Ovary (tissue), 9 donors: ENCODE results near the gene BTBD8. TPM values are rescaled to one million over a fixed set of nuclear protein-coding genes. Genes with fewer than 3 reads are reported as not detected.

ENCODE experiments used
- DNase-seq, 5 donors: peaks; one replicate each; pipeline ENCODE4 v3.0.0-alpha.2; 2019 to 2020
- H3K27ac ChIP-seq, 2 donors: fragments of 200-600 bp; one replicate each; pipeline versions ENCODE4 v1.5.1 to v1.8.0; 2019 to 2022
- H3K27me3 ChIP-seq: fragments of 200-600 bp; one replicate; pipeline ENCODE4 v1.8.0; 2022
- H3K36me3 ChIP-seq: fragments of 200-600 bp; sonication (generic); one replicate; pipeline ENCODE4 v1.5.1; 2019
- H3K4me1 ChIP-seq: one replicate; pipeline ENCODE4 v1.8.1; 2013; ENCODE audit warnings: mild to moderate bottlenecking, moderate library complexity; ENCODE audit not compliant: insufficient read depth
- H3K4me3 ChIP-seq: fragments of 200-600 bp; sonication (generic); one replicate; pipeline ENCODE4 v1.5.1; 2017
- H3K9me3 ChIP-seq, 2 donors: fragments of 200-600 bp in 1 of 2; sonication (generic) in 1 of 2; one replicate each; pipeline versions ENCODE4 v1.5.1 to v1.8.1; 2013 to 2019; ENCODE audit warnings: mild to moderate bottlenecking in 1 of 2, moderate library complexity in 1 of 2
- CTCF ChIP-seq, 3 donors: fragments of 450-650 bp in 2 of 3; fragments of 200-600 bp in 1 of 3; IDR thresholded peaks; one replicate each; pipeline versions ENCODE4 v1.5.1 to v1.8.0; 2016 to 2022; ENCODE audit warnings: antibody characterized with exemption in 3 of 3, mild to moderate bottlenecking in 1 of 3
- EP300 ChIP-seq: sonication (generic); formaldehyde crosslinking; IDR thresholded peaks from one replicate; pipeline ENCODE4 v1.6.1; 2017; ENCODE audit warnings: antibody characterized with exemption
- POLR2A ChIP-seq: fragments of 450-650 bp; IDR thresholded peaks from one replicate; pipeline ENCODE4 v1.6.1; 2017; ENCODE audit warnings: antibody characterized with exemption, mild to moderate bottlenecking, moderate library complexity
- WGBS, 3 donors: extraction: QIAGEN DNeasy Blood & Tissue Kit in 1 of 3; methylation state at CpG; one replicate each; pipeline versions ENCODE4 v1.1.5 to v1.1.7; 2013 to 2017; 5-methylcytosine and 5-hydroxymethylcytosine counted together
- intact Hi-C, 4 donors: fragments of 100-400 bp; cut with DNase I; formaldehyde crosslinking; loops; one replicate each; pipeline versions ENCODE4 v1.11.0 to v1.15.1; 2022 to 2023
- polyA plus RNA-seq, 2 donors: library from polyadenylated mRNA; stranded (reverse); fragments of 200-250 nt in 1 of 2; fragments of 350-450 nt in 1 of 2; fragmentation: Illumina TruSeq in 1 of 2; extraction: RNeasy Lipid Tissue Mini Kit (QIAGEN cat#74804) in 1 of 2; gene quantifications; one replicate each; pipeline ENCODE4 v1.2.3, GENCODE V29; 2013 to 2014
- total RNA-seq, 7 donors: library from RNA; depleted of rRNA in 2 of 7; stranded (reverse); fragments of >200 nt in 2 of 7; fragmentation: NEBNext Ultra II Directional in 3 of 7; extraction: Animal tissue kit (Norgen Biotek cat#: 25700) in 3 of 7; gene quantifications; one replicate each; pipeline versions ENCODE4 v1.1.0 to v1.2.4, GENCODE V29; 2016 to 2023
- donor health status: DM: no; HTN: no; CAD: no; lungs with moderate emphysema.
- donor health status: DM: no; HTN: no; CAD: no.
- donor health status: Bipolar disorder and iron deficiency.
- donor health status: DM: yes; HTN: yes; CAD: no.
- donor health status: DM: no; HTN: no; CAD: no.
- donor health status: DM: yes; HTN: yes; CAD: no.

BTBD8 gene
- total and polyA plus RNA-seq, 9 donors, result 2.0 to 7.7 (median 4.7) TPM

- Histone ChIP-seq H3K9me3 (no peaks in the 10 kb centered on the region), H3K27ac (no peak overlapping the region), H3K27me3 (no peaks in the 10 kb centered on the region), H3K36me3 (no peaks in the 10 kb centered on the region), H3K4me3 (no peak overlapping the region), H3K4me1 (no peaks in the 10 kb centered on the region)
- TF ChIP-seq POLR2A, result no peak
- TF ChIP-seq EP300, result no peak
- no peak for TF ChIP-seq CTCF (IDR thresholded peaks at IDR 0.05)
- intact Hi-C loops, result no loop called here
- DNase-seq, result no peak
- WGBS, 3 donors, result 87 to 91% (median 88%) methylated on average over 2 of the region's 2 CpGs
Measured at GRCh38 chr1:92038695-92039346, 41.3 kb upstream of the BTBD8 start.

- 81 to 97% (median 89%) methylated on average over 1 of the region's 1 CpG for WGBS, 3 donors
- Histone ChIP-seq H3K27me3 (no peaks in the 10 kb centered on the region), H3K27ac (no peak overlapping the region), H3K4me1 (no peaks in the 10 kb centered on the region), H3K4me3 (no peak overlapping the region), H3K36me3 (no peaks in the 10 kb centered on the region), H3K9me3 (no peaks in the 10 kb centered on the region)
- no peak for DNase-seq
- TF ChIP-seq EP300, result no peak
- TF ChIP-seq CTCF (IDR thresholded peaks at IDR 0.05), result no peak
- no peak for TF ChIP-seq POLR2A
- intact Hi-C loops, result no loop called here
Measured at GRCh38 chr1:92040971-92041370, 39.2 kb upstream of the BTBD8 start.

- H3K27ac ChIP-seq, result no peak overlapping the region
- H3K4me3 ChIP-seq, result no peak overlapping the region
- H3K4me1 ChIP-seq, result no peaks in the 10 kb centered on the region
- H3K9me3 ChIP-seq, result no peaks in the 10 kb centered on the region
- TF ChIP-seq POLR2A, result no peak
- no peak for TF ChIP-seq CTCF (IDR thresholded peaks at IDR 0.05)
- TF ChIP-seq EP300, result no peak
- DNase-seq, result no peak
- H3K27me3 ChIP-seq, result no peaks in the 10 kb centered on the region
- intact Hi-C loops, result no loop called here
- 71 to 80% (median 72%) methylated on average over 5 of the region's 5 CpGs for WGBS, 3 donors
- no peaks in the 10 kb centered on the region for H3K36me3 ChIP-seq
Measured at GRCh38 chr1:92043621-92044020, 36.5 kb upstream of the BTBD8 start.

GRCh38 chr1:92045766-92046495, 34.2 kb upstream of the BTBD8 start:
- TF ChIP-seq CTCF (IDR thresholded peaks at IDR 0.05) (no peak), POLR2A (no peak), EP300 (no peak)
- Histone ChIP-seq H3K4me3 (no peak overlapping the region), H3K36me3 (no peaks in the 10 kb centered on the region), H3K9me3 (no peaks in the 10 kb centered on the region), H3K27ac (no peak overlapping the region), H3K27me3 (no peaks in the 10 kb centered on the region), H3K4me1 (no peaks in the 10 kb centered on the region)
- WGBS, 3 donors, result 44 to 80% (median 53%) methylated on average over 2 of the region's 2 CpGs
- DNase-seq, result no peak
- intact Hi-C loops, result no loop called here
